Measurements from ENCODE around the gene ACSS1. TPM values are rescaled to one million over a fixed set of nuclear protein-coding genes. Genes with fewer than 3 reads are reported as not detected.

The ACSS1 gene
- total RNA-seq, 4 donors from 2014 or later, result 5.8 to 23.5 (median 11.1) TPM

GRCh38 chr20:25066386-25066785 lies 8.4 kb upstream of the ACSS1 start:
- Histone ChIP-seq H3K4me3 (no peak overlapping the region), H3K27ac (no peak overlapping the region), H3K27me3 (peaks cover 0 to 46% (median 0%) of the 10 kb centered on the region in 4 donors), H3K4me1 (peaks cover 0 to 16% (median 0%) of the 10 kb centered on the region in 3 donors), H3K36me3 (no peaks in the 10 kb centered on the region), H3K9me3 (no peaks in the 10 kb centered on the region)
- intact Hi-C loops (cut with DNase I), result no loop called here
- DNase-seq, result no peak
- WGBS, 2 donors, result 16 to 19% methylated on average over 6 of the region's 6 CpGs
- TF ChIP-seq POLR2A (IDR thresholded peaks at IDR 0.05), result no peak
- TF ChIP-seq CTCF (IDR thresholded peaks at IDR 0.05), result no peak

- peaks cover 0 to 16% (median 0%) of the 10 kb centered on the region in 3 donors for H3K4me1 ChIP-seq
- intact Hi-C loops (cut with DNase I), result loop anchor here (2.0 kb wide), 1 partner anchor 71 kb away; no protein-coding TSS in a partner anchor
- no peaks in the 10 kb centered on the region for H3K36me3 ChIP-seq
- no peak for TF ChIP-seq POLR2A (IDR thresholded peaks at IDR 0.05)
- TF ChIP-seq CTCF (IDR thresholded peaks at IDR 0.05), result peak; percentile 76 to 88 (median 84)
- WGBS, 2 donors, result 14 to 21% methylated on average over 8 to 9 of the region's 9 CpGs
- H3K4me3 ChIP-seq, result no peak overlapping the region
- DNase-seq, result no peak
- no peaks in the 10 kb centered on the region for H3K9me3 ChIP-seq
- no peak overlapping the region for H3K27ac ChIP-seq
- H3K27me3 ChIP-seq, result peaks cover 0 to 40% (median 0%) of the 10 kb centered on the region in 4 donors
Observed at GRCh38 chr20:25065625-25066338, 7.8 kb upstream of the ACSS1 start.

DNA sequence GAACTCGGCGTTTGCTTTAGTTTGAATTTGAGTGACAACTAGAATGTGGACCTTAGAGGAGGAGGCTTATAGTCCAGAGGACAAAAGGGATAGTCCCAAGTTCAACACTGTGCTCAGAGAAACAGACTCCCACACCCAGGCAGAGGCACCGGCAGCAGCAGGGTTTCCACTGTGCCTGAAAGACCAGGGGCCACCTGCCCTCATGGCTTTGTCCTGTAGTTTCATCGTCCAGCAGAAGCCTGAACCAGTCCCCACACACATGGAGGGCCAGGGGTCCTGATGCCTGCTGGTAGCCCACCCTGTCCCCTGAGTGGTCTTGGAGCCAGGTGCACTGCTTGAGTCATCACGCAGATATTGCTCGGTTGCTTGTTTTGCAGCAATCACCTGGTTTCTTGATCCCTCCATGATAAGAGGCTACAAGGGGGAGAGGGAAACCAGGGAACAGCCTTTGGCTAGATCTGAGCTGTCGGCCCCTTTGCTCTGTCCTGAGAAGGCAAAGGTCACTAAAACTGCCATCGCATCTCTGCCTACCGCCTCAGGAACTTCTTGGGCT lies 7.2 kb upstream of the ACSS1 start:
- WGBS, 2 donors, result 69 to 85% methylated on average over 4 to 6 of the region's 9 CpGs
- Histone ChIP-seq H3K27ac (no peak overlapping the region), H3K4me3 (no peak overlapping the region), H3K4me1 (peaks cover 0 to 16% (median 0%) of the 10 kb centered on the region in 3 donors), H3K9me3 (no peaks in the 10 kb centered on the region), H3K27me3 (peaks cover 0 to 34% (median 0%) of the 10 kb centered on the region in 4 donors), H3K36me3 (no peaks in the 10 kb centered on the region)
- DNase-seq, result no peak
- no peak for TF ChIP-seq POLR2A (IDR thresholded peaks at IDR 0.05)
- no peak for TF ChIP-seq CTCF (IDR thresholded peaks at IDR 0.05)
- intact Hi-C loops (cut with DNase I), result loop anchor here (2.0 kb wide), 1 partner anchor 70 kb away; no protein-coding TSS in a partner anchor

- H3K4me3 ChIP-seq, result no peak overlapping the region
- TF ChIP-seq CTCF (IDR thresholded peaks at IDR 0.05), result no peak
- TF ChIP-seq POLR2A (IDR thresholded peaks at IDR 0.05), result no peak
- no peaks in the 10 kb centered on the region for H3K9me3 ChIP-seq
- peaks cover 0 to 29% (median 0%) of the 10 kb centered on the region in 4 donors for H3K27me3 ChIP-seq
- no peaks in the 10 kb centered on the region for H3K36me3 ChIP-seq
- no peak overlapping the region for H3K27ac ChIP-seq
- DNase-seq, result no peak
- 91 to 100% methylated on average over 3 to 4 of the region's 4 CpGs for WGBS, 2 donors
- intact Hi-C loops (cut with DNase I), result loop anchor here (2.0 kb wide), 1 partner anchor 70 kb away; no protein-coding TSS in a partner anchor
- H3K4me1 ChIP-seq, result peaks cover 0 to 21% (median 0%) of the 10 kb centered on the region in 3 donors
Observed at GRCh38 chr20:25064561-25065071, 6.7 kb upstream of the ACSS1 start.

- peaks cover 0 to 22% (median 0%) of the 10 kb centered on the region in 4 donors for H3K27me3 ChIP-seq
- H3K4me1 ChIP-seq, result peaks cover 0 to 27% (median 4%) of the 10 kb centered on the region in 3 donors
- TF ChIP-seq POLR2A (IDR thresholded peaks at IDR 0.05) (no peak), CTCF (IDR thresholded peaks at IDR 0.05) (no peak)
- no peak overlapping the region for H3K27ac ChIP-seq
- WGBS, 2 donors, result 67 to 86% methylated on average over 1 to 2 of the region's 2 CpGs
- no peaks in the 10 kb centered on the region for H3K36me3 ChIP-seq
- intact Hi-C loops (cut with DNase I), result loop anchor here (2.0 kb wide), 1 partner anchor 69 kb away; no protein-coding TSS in a partner anchor
- H3K9me3 ChIP-seq, result no peaks in the 10 kb centered on the region
- H3K4me3 ChIP-seq, result no peak overlapping the region
- no peak for DNase-seq
Observed at GRCh38 chr20:25063981-25064380, 6.0 kb upstream of the ACSS1 start.
